Fibroblast of lung (primary cell): ENCODE measurements around the gene RBFOX1.

Experiments used
- CTCF ChIP-seq, 2 donors: IDR thresholded peaks in 1 of 2; conservative IDR thresholded peaks in 1 of 2; 1 replicate in 1 of 2; 2 replicates in 1 of 2; pipeline ENCODE4 v1.5.1; 2011 to 2012; ENCODE audit warnings: low read length in 2 of 2, control low read depth in 1 of 2, inconsistent platforms in 1 of 2, low read depth in 1 of 2, mild to moderate bottlenecking in 1 of 2
- EZH2 ChIP-seq: IDR thresholded peaks from 2 replicates; pipeline ENCODE4 v1.5.1; 2012; ENCODE audit warnings: low read length, control low read depth, mild to moderate bottlenecking; ENCODE audit errors: missing control alignments

GRCh38 chr16:7614021-7614795, 281.6 kb downstream of the RBFOX1 start:
- no peak for TF ChIP-seq CTCF (conservative IDR thresholded peaks at IDR 0.05 in 1 of 2, IDR thresholded peaks at IDR 0.05 in 1 of 2; ENCODE audit: low read depth in 1 of 2, low read length in 2 of 2)
- TF ChIP-seq EZH2 = no peak
